A549 (cell line): ENCODE data around the gene RCOR3. TPM values are rescaled to one million over a fixed set of nuclear protein-coding genes. Genes with fewer than 3 reads are reported as not detected.
A peak's percentile ranks its signal among the peaks of the same experiment; 100 is the strongest.
"Not testable (repeated sequence)": the region's sequence is repeated elsewhere in the genome, so short reads cannot be mapped to it uniquely, and the experiment has no call there.

ENCODE experiments used
- ATAC-seq, 2 experiments: fragments of 200-7000 bp in 1 of 2; fragments of >200 bp in 1 of 2; cut with Nextera tagmentation in 1 of 2; cut with Tn5 transposase in 1 of 2; 3 replicates each; pipeline versions ENCODE4 v1.8.0 to v1.9.1; 2018 to 2020; ENCODE audit warnings: mild to moderate bottlenecking in 1 of 2, moderate library complexity in 1 of 2
- CTCF ChIA-PET: fragments of 300-600 bp; sonication (Branson Sonifier 250); formaldehyde crosslinking; extraction: SDS; loops from one replicate; lab custom pipeline; 2021; ENCODE audit warnings: antibody characterized with exemption, inconsistent platforms; lab: Yijun Ruan, JAX
- POLR2A ChIA-PET: fragments of 350-600 bp; formaldehyde crosslinking; extraction: SDS; loops from one replicate; lab custom pipeline; 2021; ENCODE audit warnings: antibody characterized with exemption, inconsistent platforms; lab: Yijun Ruan, JAX
- DNase-seq, 2 experiments: peaks; one replicate each; pipeline versions ENCODE4 v3.0.0 to v3.0.0-alpha.2; 2011 to 2016; ENCODE audit warnings: low read depth in 1 of 2, low spot score in 1 of 2
- FAIRE-seq: peaks from 2 replicates; lab custom pipeline; 2011; peaks lifted over from hg19 to GRCh38; lab: Jason Lieb, UNC
- H3K27ac ChIP-seq, 2 experiments: fragments of >200 bp; sonication (Bioruptor Twin); formaldehyde crosslinking; 3 replicates each; pipeline ENCODE4 v1.5.1; 2016 to 2017
- H3K4me1 ChIP-seq: fragments of >200 bp; sonication (Bioruptor Twin); formaldehyde crosslinking; 3 replicates; pipeline ENCODE4 v1.6.1; 2016
- H3K4me2 ChIP-seq: fragments of >200 bp; sonication (Bioruptor Twin); formaldehyde crosslinking; 3 replicates; pipeline ENCODE4 v1.6.1; 2016
- H3K4me3 ChIP-seq: fragments of >200 bp; sonication (Bioruptor Twin); formaldehyde crosslinking; 3 replicates; pipeline ENCODE4 v1.5.1; 2016
- H3K9me3 ChIP-seq: fragments of >200 bp; sonication (Bioruptor Twin); formaldehyde crosslinking; 3 replicates; pipeline ENCODE4 v1.6.1; 2016
- CEBPB ChIP-seq, 2 experiments: fragments of >200 bp in 1 of 2; sonication (Bioruptor Twin) in 1 of 2; formaldehyde crosslinking in 1 of 2; IDR thresholded peaks; 2 replicates each; pipeline ENCODE4 v1.6.1; 2012 to 2016
- CHD2 ChIP-seq: fragments of 150-350 bp; IDR thresholded peaks from 2 replicates; pipeline ENCODE4 v1.6.1; 2014; ENCODE audit warnings: low read length; ENCODE audit not compliant: partially characterized antibody
- E2F6 ChIP-seq: IDR thresholded peaks from 2 replicates; pipeline ENCODE4 v1.6.1; 2012; ENCODE audit warnings: low read depth, borderline replicate concordance
- FOSB ChIP-seq: fragments of 250-450 bp; sonication (Bioruptor Pico); IDR thresholded peaks from 2 replicates; pipeline ENCODE4 v1.5.0; 2020; ENCODE audit warnings: mild to moderate bottlenecking, moderate library complexity
- FOSL2 ChIP-seq, 2 experiments: fragments of 450-650 bp in 1 of 2; fragments of >200 bp in 1 of 2; sonication (Bioruptor Twin) in 1 of 2; formaldehyde crosslinking; IDR thresholded peaks; 2 replicates each; pipeline versions ENCODE4 v1.5.0 to v1.6.1; 2016 to 2020; ENCODE audit warnings: mild to moderate bottlenecking in 1 of 2, moderate library complexity in 1 of 2
- HES2 ChIP-seq: fragments of >200 bp; sonication (Bioruptor Twin); formaldehyde crosslinking; IDR thresholded peaks from 2 replicates; pipeline ENCODE4 v1.6.1; 2016
- HEYL ChIP-seq: fragments of 250-450 bp; sonication (Bioruptor Pico); IDR thresholded peaks from 2 replicates; pipeline ENCODE4 v1.8.0; 2021; ENCODE audit warnings: mild to moderate bottlenecking, moderate library complexity
- HMGXB4 ChIP-seq: fragments of 250-450 bp; sonication (Bioruptor Pico); IDR thresholded peaks from 2 replicates; pipeline ENCODE4 v1.5.0; 2021; ENCODE audit warnings: mild to moderate bottlenecking, moderate library complexity, borderline replicate concordance
- HOXB13 ChIP-seq: fragments of 250-450 bp; sonication (Bioruptor Pico); IDR thresholded peaks from 2 replicates; pipeline ENCODE4 v1.5.0; 2020; ENCODE audit warnings: low read depth, mild to moderate bottlenecking, moderate library complexity
- JUNB ChIP-seq: fragments of >200 bp; sonication (Bioruptor Twin); formaldehyde crosslinking; IDR thresholded peaks from 2 replicates; pipeline ENCODE4 v1.6.1; 2016
- MAFK ChIP-seq: fragments of 450-650 bp; IDR thresholded peaks from 2 replicates; pipeline ENCODE4 v1.6.1; 2014; ENCODE audit not compliant: partially characterized antibody
- MAZ ChIP-seq: fragments of 150-350 bp; IDR thresholded peaks from 2 replicates; pipeline ENCODE4 v1.6.1; 2014; ENCODE audit warnings: antibody characterized with exemption, low read depth, low read length, borderline replicate concordance
- MYC ChIP-seq: IDR thresholded peaks from 2 replicates; pipeline ENCODE4 v1.6.1; 2012; ENCODE audit warnings: mild to moderate bottlenecking, inconsistent platforms, low read length, improper control_type of control experiment, borderline replicate concordance
- NPAS2 ChIP-seq: fragments of 250-450 bp; sonication (Bioruptor Pico); IDR thresholded peaks from 2 replicates; pipeline ENCODE4 v1.8.0; 2022; ENCODE audit warnings: mild to moderate bottlenecking, moderate library complexity, borderline replicate concordance
- PBX3 ChIP-seq: IDR thresholded peaks from 2 replicates; pipeline ENCODE4 v1.6.1; 2012
- PHF8 ChIP-seq: fragments of 200-600 bp; sonication (generic); IDR thresholded peaks from 2 replicates; pipeline ENCODE4 v1.6.1; 2016; ENCODE audit warnings: low read depth, mild to moderate bottlenecking, antibody characterized with exemption, moderate library complexity, borderline replicate concordance
- RAD21 ChIP-seq, 2 experiments: fragments of >200 bp in 1 of 2; sonication (Bioruptor Twin) in 1 of 2; formaldehyde crosslinking in 1 of 2; IDR thresholded peaks in 1 of 2; conservative IDR thresholded peaks in 1 of 2; 2 replicates in 1 of 2; 3 replicates in 1 of 2; pipeline ENCODE4 v1.6.1; 2012 to 2018; ENCODE audit warnings: inconsistent platforms in 1 of 2
- RCOR1 ChIP-seq: fragments of 150-350 bp; IDR thresholded peaks from 2 replicates; pipeline ENCODE4 v1.6.1; 2014; ENCODE audit warnings: antibody characterized with exemption, low read length, low read depth
- RNF2 ChIP-seq: fragments of 200-600 bp; sonication (generic); IDR thresholded peaks from 2 replicates; pipeline ENCODE4 v1.6.1; 2016; ENCODE audit warnings: low read depth, mild to moderate bottlenecking, antibody characterized with exemption, moderate library complexity, borderline replicate concordance
- TFCP2L1 ChIP-seq: fragments of 250-450 bp; sonication (Bioruptor Pico); IDR thresholded peaks from 2 replicates; pipeline ENCODE4 v1.5.0; 2021; ENCODE audit warnings: mild to moderate bottlenecking
- TP53 ChIP-seq: fragments of 250-450 bp; sonication (Bioruptor Pico); IDR thresholded peaks from 2 replicates; pipeline ENCODE4 v1.5.0; 2021; ENCODE audit warnings: mild to moderate bottlenecking, moderate library complexity
- ZNF302 ChIP-seq: fragments of 250-450 bp; sonication (Bioruptor Pico); IDR thresholded peaks from 2 replicates; pipeline ENCODE4 v1.9.0; 2021; ENCODE audit warnings: inconsistent platforms, mild to moderate bottlenecking, moderate library complexity
- ZSCAN20 ChIP-seq: fragments of 250-450 bp; sonication (Bioruptor Pico); IDR thresholded peaks from 2 replicates; pipeline ENCODE4 v1.8.0; 2022; ENCODE audit warnings: mild to moderate bottlenecking, moderate library complexity
- WGBS: methylation state at CpG from one replicate; pipeline ENCODE4 v1.1.6; 2017; ENCODE audit errors: missing lambda C conversion rate; 5-methylcytosine and 5-hydroxymethylcytosine counted together
- polyA plus RNA-seq, 4 experiments: library from polyadenylated mRNA; depleted of rRNA in 3 of 4; stranded (reverse); fragments of >200 nt; fragmentation: RNase III in 1 of 4; extraction: RNeasy Plus Mini Kit Qiagen cat#74134 plus additional on column Dnase treatment in 1 of 4; gene quantifications; 2 replicates in 3 of 4; 3 replicates in 1 of 4; pipeline ENCODE4 v1.2.3, GENCODE V29; 2011 to 2017

Gene RCOR3
- polyA plus RNA-seq, 2 of the 4 experiments (the other 2 are of a cell fraction): 16.3 to 40.7 TPM

- no peak for TF ChIP-seq CEBPB (IDR thresholded peaks at IDR 0.05)
- TF ChIP-seq FOSB (CRISPR knock-in tag): no peak
- TF ChIP-seq RAD21 (conservative IDR thresholded peaks at IDR 0.05 in 1 of 2, IDR thresholded peaks at IDR 0.05 in 1 of 2): no peak
- TF ChIP-seq TP53: no peak
- no peak for TF ChIP-seq HES2
- no peak for TF ChIP-seq TFCP2L1 (CRISPR knock-in tag)
- no peak for TF ChIP-seq NPAS2 (CRISPR knock-in tag)
Measured at GRCh38 chr1:211319892-211320291, 60.7 kb downstream of the RCOR3 start (continued).

- H3K27ac ChIP-seq: no peak overlapping the region
- CTCF ChIA-PET: interaction anchor here (1.3 to 10.2 kb wide), 2 partner anchors 150 to 192 kb away, joined by 3 to 135 read pairs; no protein-coding TSS in a partner anchor
- POLR2A ChIA-PET: no interaction called here
- no peak for ATAC-seq
- H3K4me3 ChIP-seq: no peak overlapping the region
- H3K9me3 ChIP-seq: no peaks in the 10 kb centered on the region
- peaks cover under 1% of the 10 kb centered on the region; the same call in 1 of the 3 replicates for H3K4me1 ChIP-seq
- 81% methylated on average over 4 of the region's 4 CpGs for WGBS
- no peak for FAIRE-seq
- DNase-seq: no peak
- H3K4me2 ChIP-seq: no peak overlapping the region
- TF ChIP-seq CHD2: no peak
- TF ChIP-seq E2F6: no peak
- TF ChIP-seq MAFK: no peak
- no peak for TF ChIP-seq TFCP2L1 (CRISPR knock-in tag)
- TF ChIP-seq RNF2: no peak
- no peak for TF ChIP-seq HES2
- TF ChIP-seq HOXB13 (CRISPR knock-in tag): no peak
- no peak for TF ChIP-seq HEYL (CRISPR knock-in tag)
Measured at GRCh38 chr1:211320980-211321379, 61.8 kb downstream of the RCOR3 start.

GRCh38 chr1:211321646-211322045, 62.5 kb downstream of the RCOR3 start:
- H3K4me1 ChIP-seq, FAIRE-seq, DNase-seq, H3K9me3 ChIP-seq, ATAC-seq, H3K4me3 ChIP-seq, H3K4me2 ChIP-seq, H3K27ac ChIP-seq: not testable (repeated sequence)
- WGBS: 84% methylated on average over 7 of the region's 7 CpGs
- POLR2A ChIA-PET: interaction anchor here (0.6 kb wide), 1 partner anchor 13 kb away, joined by 3 read pairs; no protein-coding TSS in a partner anchor
- CTCF ChIA-PET: interaction anchor here (0.7 to 10.2 kb wide), 6 partner anchors 12 to 981 kb away, joined by 3 to 135 read pairs (median 8); no protein-coding TSS in a partner anchor

- FAIRE-seq: no peak
- no peak for TF ChIP-seq PBX3
- TF ChIP-seq MYC: no peak
- TF ChIP-seq ZSCAN20 (CRISPR knock-in tag): no peak
- TF ChIP-seq FOSL2 (IDR thresholded peaks at IDR 0.05): no peak
- no peak for TF ChIP-seq FOSL2 (CRISPR knock-in tag; IDR thresholded peaks at IDR 0.05)
- TF ChIP-seq ZNF302 (CRISPR knock-in tag): no peak
- no peak for TF ChIP-seq CEBPB (IDR thresholded peaks at IDR 0.05)
- no peak for TF ChIP-seq HMGXB4 (CRISPR knock-in tag)
- TF ChIP-seq RNF2: no peak
- TF ChIP-seq RCOR1: no peak
- no peak for TF ChIP-seq HEYL (CRISPR knock-in tag)
- TF ChIP-seq JUNB: no peak
- no peak for TF ChIP-seq MAZ
- no peak for TF ChIP-seq PHF8
- TF ChIP-seq TP53: no peak
Measured at GRCh38 chr1:211323156-211324063, 64.2 kb downstream of the RCOR3 start.

More at GRCh38 chr1:211323156-211324063, 64.2 kb downstream of the RCOR3 start:
- Histone ChIP-seq H3K4me2 (no peak overlapping the region), H3K27ac (no peak overlapping the region), H3K9me3 (no peaks in the 10 kb centered on the region), H3K4me1 (peaks cover 11% of the 10 kb centered on the region), H3K4me3 (no peak overlapping the region)
- peak; percentile 66 to 72 for DNase-seq
- peak; percentile 80 to 87 for ATAC-seq
- POLR2A ChIA-PET: interaction anchor here (0.9 kb wide), 2 partner anchors 190 to 255 kb away, joined by 3 to 5 read pairs; partner anchors contain the start of gene SLC30A1
- 21% methylated on average over 9 of the region's 9 CpGs for WGBS
- CTCF ChIA-PET: interaction anchor here (0.6 to 10.2 kb wide), 58 partner anchors 9 to 1680 kb away, joined by 3 to 135 read pairs (median 4); partner anchors contain the start of gene SLC30A1
